ENCODE results near the gene TMEM272.

Gene TMEM272

GRCh38 chr13:51844862-51845573 is at the start of gene TMEM272:
Gene TMEM272 (minus strand): TSS chr13:51845177. CDS start chr13:51838530, 6,647 bp downstream.
- DNase-seq (ENCODE audit: low read depth), result no peak

GRCh38 chr13:51894239-51894638 is 49.3 kb upstream of the TMEM272 start:
- no peak for DNase-seq (ENCODE audit: low read depth)

- no peak for DNase-seq (ENCODE audit: low read depth)
These were observed 47.7 kb upstream of the TMEM272 start for GRCh38 chr13:51892657-51893056.

- DNase-seq (ENCODE audit: low read depth), result no peak
These were observed 42.5 kb upstream of the TMEM272 start for GRCh38 chr13:51887468-51887867.

- DNase-seq (ENCODE audit: low read depth), result no peak
These were observed 40.7 kb upstream of the TMEM272 start for GRCh38 chr13:51885651-51886050.

GRCh38 chr13:51883226-51883600 is 38.2 kb upstream of the TMEM272 start:
- DNase-seq (ENCODE audit: low read depth), result no peak

GRCh38 chr13:51882570-51883225 is 37.7 kb upstream of the TMEM272 start:
- no peak for DNase-seq (ENCODE audit: low read depth)

- no peak for DNase-seq (ENCODE audit: low read depth)
These were observed 36.3 kb upstream of the TMEM272 start for GRCh38 chr13:51881296-51881695.

- DNase-seq (ENCODE audit: low read depth), result no peak
These were observed 34.2 kb upstream of the TMEM272 start for GRCh38 chr13:51879133-51879532.

GRCh38 chr13:51874651-51875050 is 29.7 kb upstream of the TMEM272 start:
- no peak for DNase-seq (ENCODE audit: low read depth)

GRCh38 chr13:51873837-51874236 is 28.9 kb upstream of the TMEM272 start:
- DNase-seq (ENCODE audit: low read depth), result no peak

- no peak for DNase-seq (ENCODE audit: low read depth)
These were observed 28.3 kb upstream of the TMEM272 start for GRCh38 chr13:51873117-51873798.

GRCh38 chr13:51870616-51871015 is 25.6 kb upstream of the TMEM272 start:
- DNase-seq (ENCODE audit: low read depth), result no peak

- DNase-seq (ENCODE audit: low read depth), result no peak
These were observed 24.9 kb upstream of the TMEM272 start for GRCh38 chr13:51869916-51870315.

- DNase-seq (ENCODE audit: low read depth), result no peak
These were observed 22.1 kb upstream of the TMEM272 start for GRCh38 chr13:51867062-51867461.

- DNase-seq (ENCODE audit: low read depth), result no peak
These were observed 20.9 kb upstream of the TMEM272 start for GRCh38 chr13:51865838-51866237.

GRCh38 chr13:51862957-51863356 is 18.0 kb upstream of the TMEM272 start:
- no peak for DNase-seq (ENCODE audit: low read depth)

GRCh38 chr13:51861723-51862300 is 16.8 kb upstream of the TMEM272 start, which contains the start of gene CCDC70:
Gene CCDC70 (plus strand): TSS chr13:51861969. CDS start chr13:51865412, 3,443 bp downstream.
- DNase-seq (ENCODE audit: low read depth), result no peak

- DNase-seq (ENCODE audit: low read depth), result no peak
These were observed 13.7 kb upstream of the TMEM272 start for GRCh38 chr13:51858433-51859247.

- no peak for DNase-seq (ENCODE audit: low read depth)
These were observed 12.0 kb upstream of the TMEM272 start for GRCh38 chr13:51856998-51857397.

- no peak for DNase-seq (ENCODE audit: low read depth)
These were observed 11.2 kb upstream of the TMEM272 start for GRCh38 chr13:51856027-51856736.
